Measurements from ENCODE around the gene SIGLEC11.

The SIGLEC11 gene

DNA sequence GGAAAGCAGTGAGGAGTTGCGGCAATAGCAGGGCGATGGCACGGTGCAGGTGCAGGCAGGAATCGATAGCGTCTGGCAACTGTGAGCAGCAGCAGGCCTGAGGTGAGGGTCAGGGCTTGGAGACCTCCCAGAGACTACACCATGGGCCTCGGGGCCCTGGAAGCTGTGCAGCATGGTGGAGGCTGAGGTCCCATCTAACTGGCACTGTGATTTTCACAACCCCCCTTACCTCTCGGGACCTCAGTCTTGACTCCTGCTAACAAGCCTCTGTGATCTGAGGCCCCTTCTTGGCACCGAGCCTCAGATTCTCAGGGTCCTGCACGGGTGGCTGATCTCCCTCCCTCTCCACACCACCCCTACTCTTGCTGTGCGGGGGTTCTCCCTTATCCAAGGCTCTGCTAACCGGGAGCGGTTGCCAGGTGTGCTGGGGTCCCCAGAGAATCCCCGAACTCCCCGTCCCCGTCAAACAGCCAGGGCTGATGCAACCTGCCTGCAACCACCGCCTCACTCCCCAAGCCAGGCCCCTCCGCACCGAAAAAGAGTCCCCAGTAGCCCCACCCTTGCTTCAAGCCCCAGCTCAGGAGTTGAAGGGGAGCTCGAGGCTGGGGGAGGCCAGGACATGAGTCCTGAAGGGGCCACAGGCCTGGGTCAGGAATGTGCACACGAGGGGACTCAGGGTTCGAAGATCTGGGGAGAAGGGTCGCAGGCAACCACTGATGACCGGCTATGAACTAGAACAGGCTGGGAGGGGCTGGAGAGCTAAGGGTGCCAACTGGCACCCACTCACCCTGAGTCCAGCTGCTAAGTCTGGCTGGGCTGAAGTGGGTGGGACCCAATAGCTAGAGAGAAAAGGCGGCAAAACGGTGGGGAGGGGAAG, 36.7 kb downstream of the SIGLEC11 start:
- DNase-seq = no peak

DNA sequence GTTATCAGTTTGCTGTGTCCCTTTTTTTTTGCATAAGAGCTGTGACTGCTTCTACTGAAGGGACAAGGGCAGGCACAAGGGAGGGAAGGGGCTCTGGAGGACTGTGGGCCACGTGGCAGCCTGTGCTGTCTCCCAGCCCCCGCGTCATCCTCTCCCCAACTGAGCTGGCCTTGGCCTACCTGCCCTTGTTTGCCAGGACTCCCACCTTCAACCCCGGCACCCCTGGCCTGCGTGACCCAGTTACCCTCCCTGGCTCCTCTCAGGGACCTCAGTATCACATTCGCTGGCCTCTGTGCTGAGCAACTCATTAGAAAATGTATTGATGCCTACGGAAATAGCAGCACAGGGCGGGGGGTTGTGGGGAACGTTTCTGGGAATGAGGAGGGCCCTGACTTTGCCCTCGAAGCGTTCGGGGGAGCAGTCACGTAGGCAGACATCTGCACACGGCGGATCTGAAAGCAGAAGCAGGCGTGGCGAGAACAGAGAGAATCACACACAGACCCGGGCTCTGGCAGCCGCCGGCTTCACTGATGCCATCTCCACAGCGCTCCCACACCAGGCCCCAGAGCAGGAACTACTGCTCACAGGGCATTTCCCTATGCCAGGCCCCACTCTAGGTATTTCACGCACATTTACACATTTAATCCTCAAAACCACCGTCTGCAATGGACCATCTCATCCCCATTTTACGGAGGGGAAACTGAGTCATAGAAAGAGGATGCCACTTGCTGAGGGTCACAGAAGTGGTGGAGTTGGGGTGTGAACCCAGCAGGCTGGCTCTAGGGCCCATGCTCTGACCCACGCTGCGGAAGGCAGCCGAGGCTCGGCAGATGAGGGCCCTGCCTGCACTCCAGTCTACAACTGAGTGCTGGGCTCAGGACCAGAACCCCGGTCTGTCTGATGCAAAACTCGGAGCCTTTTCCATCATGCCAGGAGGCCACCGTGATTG, 37.6 kb downstream of the SIGLEC11 start:
- DNase-seq = no peak

DNA sequence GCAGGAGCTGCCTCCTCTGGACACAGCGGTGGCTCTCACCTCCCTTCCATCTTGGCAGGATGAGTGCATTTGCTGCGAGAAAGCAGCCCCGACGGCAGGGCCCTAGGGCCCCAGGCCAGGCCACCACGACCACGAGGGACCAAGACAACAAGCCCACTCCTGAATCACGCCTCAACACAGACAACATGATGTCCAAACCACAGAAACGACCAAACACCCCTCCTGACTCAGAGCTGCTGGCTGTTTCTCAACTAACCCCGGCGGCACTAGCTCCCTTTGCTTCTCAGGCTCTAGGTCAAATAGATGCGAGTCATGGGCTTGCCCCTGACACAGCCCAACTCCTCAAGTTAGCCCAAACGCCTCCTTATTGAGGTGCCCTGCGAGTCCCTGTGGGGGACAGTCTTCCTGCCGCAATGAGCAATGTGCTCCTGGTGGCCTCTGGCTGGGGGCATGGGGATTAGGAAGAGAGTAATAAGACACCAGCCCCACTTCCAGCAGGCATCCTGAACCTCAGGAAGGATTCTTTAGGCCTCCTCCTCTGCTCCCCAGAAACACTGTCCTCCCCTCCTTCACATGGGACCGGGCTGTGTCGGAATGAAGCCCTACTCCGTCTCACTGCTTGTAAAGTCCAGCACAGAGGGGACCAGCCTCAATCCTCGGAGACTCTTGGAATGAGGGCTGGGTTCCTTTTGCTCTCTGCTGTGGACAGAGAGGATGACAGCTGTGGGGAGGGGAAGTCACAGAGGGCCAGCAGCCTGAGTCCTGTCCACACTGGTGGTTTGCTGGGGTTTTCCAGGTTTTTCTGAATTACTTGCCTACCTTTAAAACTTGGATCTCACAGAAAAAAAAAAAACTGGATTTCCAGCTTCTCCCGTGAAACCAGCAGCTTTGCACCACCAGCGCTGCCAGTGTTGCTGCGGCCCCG, 38.8 kb downstream of the SIGLEC11 start:
- no peak for DNase-seq

DNA sequence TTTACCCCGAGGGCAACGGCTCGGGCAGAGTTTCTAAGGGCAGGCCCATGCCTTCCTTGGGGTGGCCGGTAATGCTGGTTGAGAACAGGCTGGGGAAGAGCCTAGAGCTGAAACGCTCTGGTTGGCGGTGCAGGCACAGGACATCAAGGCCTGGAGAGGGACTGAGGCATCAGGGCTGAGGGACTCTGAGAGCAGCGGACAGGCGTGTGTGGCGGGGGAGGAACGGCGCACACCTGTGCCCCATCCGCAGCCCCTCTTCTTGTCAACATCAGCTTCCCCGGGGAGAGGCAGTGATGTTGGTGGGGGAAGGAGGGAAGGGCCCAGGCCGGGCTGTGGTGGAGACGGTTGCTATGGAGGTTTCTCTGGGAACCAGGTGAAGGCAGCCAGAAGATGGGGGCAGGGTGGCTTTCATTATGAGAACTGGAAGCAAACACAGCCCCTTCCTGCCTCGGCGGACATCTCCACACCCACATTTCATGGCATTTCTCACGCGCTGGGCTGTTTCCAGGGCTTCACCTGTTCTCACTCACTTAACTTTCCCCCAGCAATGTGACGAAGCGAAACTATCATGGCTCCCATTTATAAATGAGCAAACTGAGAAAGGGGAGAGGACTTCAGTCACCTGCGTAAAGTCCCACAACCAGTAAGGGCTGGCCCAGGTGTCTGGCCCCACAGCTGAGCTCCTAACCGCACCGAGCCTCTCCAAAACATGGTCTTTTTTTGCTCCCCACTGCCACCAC, 40.2 kb downstream of the SIGLEC11 start:
- DNase-seq = no peak

DNA sequence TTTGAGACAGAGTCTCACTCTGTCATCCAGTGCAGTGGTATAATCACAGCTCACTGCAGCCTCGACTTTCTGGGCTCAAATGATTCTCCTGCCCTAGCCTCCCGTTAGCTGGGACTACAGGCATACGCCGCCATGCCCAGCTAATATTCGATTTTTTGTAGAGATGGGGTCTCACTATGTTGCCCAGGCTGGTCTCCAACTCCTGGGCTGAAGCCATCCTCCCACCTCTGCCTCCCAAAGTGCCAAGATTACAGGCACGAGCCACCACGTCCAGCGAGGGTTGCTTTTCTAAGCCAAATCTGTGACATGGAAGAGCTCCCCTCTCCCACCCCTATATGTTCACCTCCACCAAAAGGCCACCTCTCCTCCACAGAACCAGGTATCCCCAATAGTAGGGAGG, 42.9 kb downstream of the SIGLEC11 start:
- DNase-seq = no peak

DNA sequence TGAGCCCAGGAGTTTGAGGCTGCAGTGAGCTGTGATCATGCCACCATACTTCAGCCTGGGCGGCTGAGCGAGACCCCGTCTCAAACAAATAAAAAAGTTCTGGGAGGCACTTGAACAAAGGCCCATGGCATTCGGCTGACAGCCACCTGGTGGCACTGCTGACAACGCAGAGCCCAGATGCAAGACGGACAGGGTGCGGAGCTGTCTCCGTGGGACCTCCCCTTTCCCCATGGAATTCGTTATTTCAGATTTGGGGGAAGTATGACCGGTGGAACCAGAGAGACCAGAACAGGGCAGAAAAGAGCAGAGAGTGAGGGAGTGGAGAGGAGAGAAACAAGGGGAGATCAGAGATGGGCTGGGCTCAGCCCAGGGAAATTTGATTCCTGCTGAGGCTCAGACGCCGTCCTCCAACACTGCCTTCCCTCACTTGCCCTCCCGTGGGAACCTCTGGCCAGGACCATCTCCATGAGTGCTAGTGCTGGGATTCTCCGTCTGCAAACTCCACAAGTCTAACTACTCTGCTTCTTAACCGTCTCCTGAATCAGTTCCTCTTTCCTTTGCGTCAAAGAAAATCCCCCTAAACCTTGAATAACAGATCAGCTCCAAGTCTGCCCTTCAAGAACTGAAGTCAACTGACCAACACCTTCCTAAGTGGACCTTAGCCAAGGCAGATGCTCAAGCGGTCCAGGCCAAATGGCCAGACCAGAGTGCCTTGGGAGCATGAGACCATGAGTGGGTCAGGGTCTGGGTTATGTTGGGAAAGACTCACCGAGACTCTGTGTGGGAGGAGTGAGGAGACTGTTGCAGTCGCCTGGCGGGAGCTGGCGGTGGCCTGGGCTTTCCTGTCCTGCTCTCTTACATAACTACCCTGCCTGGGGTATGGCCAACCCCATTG, 43.9 kb downstream of the SIGLEC11 start:
- no peak for DNase-seq

DNA sequence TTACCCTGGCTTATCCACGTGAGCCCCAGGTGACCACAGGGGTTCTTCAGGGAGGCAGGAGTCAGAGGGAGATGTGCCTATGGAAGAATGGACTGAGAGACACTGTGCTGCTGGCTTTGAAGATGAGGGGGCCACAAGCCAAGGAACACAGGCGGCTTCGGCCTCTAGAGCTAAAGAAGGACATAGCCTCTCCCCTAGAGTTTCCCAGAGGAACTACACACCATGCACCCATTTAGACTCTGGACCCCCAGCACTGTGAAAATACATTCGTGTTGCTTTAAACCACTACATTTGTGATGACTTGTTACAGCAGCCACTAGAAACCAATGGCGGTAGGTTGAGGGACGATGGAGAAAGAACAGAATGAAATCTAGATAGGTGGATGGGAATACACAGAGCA, 45.7 kb downstream of the SIGLEC11 start:
- no peak for DNase-seq

DNA sequence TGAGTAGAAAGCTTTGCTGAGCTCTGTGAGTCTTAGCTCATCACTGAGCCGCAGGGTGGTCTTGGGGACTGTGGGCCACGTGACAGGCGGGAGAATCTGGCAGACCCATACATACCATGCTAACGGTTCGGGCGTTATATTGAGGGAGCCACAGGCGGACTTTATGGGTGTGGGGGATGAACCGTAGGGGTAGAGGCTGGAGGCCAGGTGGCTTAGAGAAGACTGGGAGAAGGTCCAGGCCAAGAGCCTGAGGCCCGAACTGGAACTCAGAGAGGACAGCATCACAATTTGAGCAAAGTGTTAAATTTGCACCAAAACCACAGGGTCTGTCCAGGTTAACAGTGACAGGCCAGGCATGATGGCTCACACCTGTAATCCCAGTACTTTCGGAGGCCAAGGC, 47.3 kb downstream of the SIGLEC11 start:
- no peak for DNase-seq

DNA sequence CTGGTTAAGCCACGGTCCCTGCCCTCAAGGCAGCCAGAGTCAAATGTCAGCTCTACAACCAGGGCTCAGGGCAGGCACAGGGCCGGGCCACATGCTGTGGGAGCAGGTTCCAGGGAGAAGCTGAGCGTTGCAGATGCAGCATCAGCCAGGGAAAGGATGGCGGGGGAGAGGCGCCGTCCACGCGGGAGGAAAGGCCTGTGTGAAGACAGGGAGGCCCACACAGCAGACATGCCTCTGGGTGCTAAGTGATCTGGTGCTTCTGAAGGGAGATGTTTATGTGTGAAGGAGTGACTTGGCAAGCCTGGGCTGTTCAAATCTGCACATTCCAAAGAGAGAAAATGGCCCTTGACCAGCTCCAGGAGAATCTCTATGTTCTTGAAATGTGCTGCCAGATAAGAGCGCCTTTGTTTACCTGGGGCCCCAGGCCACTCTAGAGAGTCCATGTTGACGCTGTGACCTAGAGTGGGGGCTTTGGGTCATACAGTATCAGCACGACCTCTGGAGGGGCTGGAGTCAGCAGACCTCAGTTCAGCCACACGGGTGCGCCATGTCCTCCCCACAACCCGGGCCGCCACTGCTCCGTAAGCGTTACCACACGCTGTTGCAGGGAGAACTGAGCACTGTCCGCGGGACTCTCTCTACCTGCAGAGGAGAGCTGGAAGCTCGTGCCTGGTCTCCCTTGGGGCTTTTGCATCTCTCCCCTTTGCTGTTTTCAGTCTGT, 47.8 kb downstream of the SIGLEC11 start:
- no peak for DNase-seq

DNA sequence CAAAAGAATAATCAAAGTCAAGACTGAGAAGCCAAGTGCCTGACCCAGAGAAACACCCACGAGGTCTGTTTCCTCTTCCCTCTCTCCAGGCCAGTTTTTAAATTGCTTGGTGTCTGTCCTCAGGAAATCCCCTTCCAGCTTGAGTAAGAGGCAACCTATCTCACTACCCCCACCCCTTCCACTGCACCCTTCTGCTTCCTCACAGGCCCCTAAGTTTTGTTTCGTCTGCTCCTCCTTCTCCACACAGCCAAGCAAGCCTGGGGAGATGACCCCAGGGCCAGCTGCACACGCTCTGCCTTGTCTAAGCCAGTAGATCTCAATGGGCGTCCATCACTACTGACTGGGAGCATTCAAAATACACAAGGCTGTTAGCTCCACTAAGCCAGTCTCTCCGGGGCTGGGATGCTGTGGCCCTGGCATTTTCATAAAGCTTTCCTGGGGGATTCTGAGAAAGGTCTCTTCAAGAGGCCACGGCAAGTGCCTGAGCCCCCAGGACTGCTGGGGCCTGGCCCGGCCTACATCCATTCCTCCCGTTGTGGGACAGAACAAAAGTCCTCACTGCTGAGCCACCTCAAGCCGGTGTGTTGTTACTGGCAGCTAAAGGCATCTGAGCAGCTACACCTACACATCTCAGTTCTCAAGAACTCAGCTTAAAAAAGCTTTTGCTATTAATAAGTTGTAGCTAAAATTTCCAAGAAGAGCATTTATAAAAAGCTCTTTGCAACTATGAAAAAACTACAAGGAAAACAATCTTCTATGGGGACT, 49.4 kb downstream of the SIGLEC11 start:
- DNase-seq = no peak

DNA sequence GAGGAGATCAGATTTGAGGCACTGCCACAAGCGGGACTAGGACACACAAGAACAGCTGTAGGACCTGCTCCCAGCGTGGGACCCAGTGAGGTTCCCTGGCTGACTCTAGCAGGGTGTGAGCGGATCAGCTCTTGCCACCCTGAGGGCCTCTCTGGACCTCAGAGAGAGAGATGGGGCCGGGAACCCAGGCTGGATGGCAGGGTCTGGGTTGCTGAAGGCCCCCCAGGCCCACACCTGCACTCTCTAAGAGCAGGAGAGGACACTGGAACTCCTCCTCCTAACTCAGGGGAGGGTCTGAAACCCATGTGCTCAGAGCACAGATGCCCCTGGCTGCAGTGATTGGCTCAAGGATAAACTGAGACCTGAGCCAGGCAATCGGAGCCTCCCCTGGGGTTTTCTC, 50.8 kb downstream of the SIGLEC11 start:
- DNase-seq = no peak

DNA sequence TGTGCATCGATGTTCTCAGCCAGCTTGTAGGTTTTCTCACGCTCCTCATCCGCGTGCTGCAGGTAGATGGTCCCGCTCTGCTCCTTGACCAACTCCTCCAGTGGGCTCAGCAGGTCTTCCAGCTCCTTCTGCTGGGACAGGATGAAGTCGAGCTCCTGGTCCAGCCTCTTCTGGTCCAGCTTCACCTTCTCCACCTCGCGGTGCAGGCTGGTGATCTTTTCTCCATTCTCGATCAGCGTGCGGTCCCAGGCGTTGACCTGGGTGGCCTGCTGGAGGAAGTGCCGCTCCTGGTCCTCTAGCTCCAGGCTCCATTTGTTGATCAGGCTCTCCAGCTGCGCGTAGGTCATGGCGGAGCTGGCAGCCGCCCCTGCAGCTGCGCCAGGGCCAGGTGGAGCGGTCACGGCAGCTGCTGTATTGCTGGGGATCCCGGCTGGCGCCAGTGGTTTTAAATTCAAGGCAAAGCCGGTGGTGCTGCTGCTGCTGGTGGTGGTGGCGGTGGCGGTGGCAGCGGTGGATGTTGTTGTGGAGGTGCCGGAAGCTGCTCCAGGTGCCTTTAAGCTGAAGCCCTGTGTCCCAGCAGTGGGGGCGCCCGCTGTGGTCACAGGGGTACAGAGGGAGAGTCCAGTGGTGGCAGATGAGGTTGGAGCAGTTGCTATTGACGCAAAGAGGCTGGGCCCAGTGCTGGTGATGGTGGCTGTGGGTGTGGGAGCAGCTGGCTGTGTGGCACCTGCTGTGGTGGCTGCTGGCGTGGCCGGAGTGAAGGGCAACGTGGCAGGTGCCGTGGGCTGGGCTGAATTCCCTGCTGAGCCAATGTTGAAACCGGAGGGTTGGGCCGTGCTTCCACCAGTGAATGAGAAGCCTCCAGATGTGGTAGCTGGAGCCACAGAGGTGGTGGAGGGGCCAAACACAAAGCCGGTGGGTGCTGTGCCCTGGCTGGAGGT, 52.2 kb downstream of the SIGLEC11 start:
- no peak for DNase-seq

DNA sequence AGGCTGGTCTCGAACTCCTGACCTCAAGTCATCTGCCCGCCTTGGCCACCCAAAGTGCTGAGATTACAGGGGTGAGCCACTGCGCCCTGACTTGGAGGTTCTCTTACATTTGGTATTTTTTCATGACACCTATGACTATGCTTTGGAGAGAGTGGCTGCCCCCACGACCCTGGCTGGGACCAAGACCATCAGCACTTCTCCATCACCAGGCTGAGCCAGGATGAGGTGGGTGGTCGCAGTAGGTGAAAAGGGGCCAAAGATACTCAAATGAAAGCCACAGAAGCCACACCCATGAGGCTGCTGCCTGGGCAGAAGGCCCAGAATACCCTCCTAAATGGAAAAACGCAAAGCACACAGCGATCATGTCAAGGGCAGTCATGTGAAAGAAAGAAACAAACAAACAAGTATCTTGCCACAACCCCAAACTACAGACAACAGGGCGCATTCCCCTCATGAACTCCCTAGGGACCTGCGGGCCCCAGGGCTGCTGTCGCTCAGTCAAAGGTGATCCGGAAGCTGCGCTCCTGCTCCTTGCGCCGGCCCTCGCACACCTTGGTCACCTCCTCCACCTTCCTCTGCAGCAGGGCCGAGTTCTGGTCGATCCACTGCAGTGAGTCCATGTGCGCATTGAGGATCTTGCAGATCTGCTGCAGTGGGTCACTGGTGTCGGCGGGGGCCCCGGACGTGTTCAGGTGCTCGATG, 53.1 kb downstream of the SIGLEC11 start:
- no peak for DNase-seq

DNA sequence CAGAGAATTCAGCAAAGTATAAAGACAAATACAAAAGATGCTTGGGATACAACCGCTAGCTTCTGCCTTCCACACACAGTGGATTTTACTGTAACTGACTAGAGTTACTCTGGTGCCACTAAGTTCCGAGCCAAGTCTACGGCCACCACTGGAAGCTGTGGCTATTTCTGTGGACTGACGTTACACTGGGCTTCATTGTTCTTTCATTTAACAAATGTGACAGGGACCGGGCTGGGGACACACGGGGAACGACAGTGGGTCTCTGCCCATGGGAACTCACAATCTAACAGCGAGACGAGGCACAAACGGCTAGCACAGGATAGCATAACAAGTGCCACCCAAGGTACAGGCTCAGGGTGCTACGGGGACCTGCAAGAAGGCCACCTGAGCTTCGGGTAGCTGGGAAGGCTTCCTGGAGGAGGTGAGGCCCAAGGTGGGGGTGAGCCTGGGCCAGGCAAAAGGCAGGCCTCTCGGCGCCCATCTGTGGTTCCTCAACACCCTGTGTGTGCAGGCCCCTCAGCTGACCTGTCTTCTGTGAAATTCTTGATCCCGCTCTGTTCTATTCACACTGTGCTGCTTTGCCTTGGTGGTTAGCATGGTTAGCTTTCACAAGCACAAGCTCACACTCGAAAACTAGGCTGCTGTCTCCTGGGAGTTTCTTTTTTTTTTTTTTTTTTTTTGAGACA, 54.0 kb downstream of the SIGLEC11 start:
- no peak for DNase-seq

DNA sequence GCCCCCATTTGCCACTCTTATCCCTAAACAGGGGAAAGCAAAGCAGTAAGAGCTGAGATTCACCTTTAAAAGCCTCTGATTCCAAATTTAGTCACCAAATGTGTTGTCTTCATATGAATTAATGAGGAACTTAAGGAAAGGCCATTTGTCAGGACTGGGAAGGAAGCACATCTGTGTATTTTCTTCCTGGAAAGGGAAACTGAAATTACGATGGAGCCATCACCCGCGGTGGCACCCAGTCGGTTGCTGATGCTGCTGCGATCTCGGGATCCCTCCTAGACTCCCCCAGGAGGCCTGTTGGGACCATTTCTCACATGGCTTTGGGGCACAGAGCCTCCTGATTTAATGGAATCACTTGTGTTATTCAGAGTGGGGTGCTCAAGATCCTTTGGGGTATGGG, 56.8 kb downstream of the SIGLEC11 start:
- DNase-seq = no peak
